EL (cell line): ENCODE data around the gene SEMA4C.

Experiments
- DNase-seq: peaks from one replicate; pipeline ENCODE4 v3.0.0-alpha.2; 2016

Gene SEMA4C

DNA sequence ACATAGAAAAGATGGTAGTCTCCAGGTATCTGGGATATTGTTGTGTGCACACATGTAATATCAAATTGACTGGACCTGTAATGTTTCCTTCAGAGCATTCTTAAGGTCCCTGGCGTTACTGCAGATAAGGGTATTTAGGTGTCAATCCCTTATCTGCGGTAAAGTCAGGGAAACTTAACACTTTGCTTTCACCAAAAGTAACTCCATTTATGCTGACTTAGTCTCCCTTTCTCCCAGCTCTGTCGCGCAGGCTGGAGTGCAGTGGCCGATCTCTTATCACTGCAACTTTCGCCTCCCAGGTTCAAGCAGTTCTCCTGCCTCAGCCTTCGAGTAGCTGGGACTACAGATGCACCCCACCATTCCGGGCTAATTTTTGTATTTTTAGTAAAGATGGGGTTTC lies 52.0 kb downstream of the SEMA4C start:
- no peak for DNase-seq

- peak; percentile 35 for DNase-seq
Measured at GRCh38 chr2:96816836-96817702, 52.8 kb downstream of the SEMA4C start.

GRCh38 chr2:96816127-96816835 lies 53.6 kb downstream of the SEMA4C start, which contains the start of gene CNNM3:
Gene CNNM3, plus strand, starts transcription at chr2:96816268. Its CDS starts 10 bp downstream, at chr2:96816278.
- peak; percentile 93 for DNase-seq

GRCh38 chr2:96815326-96816126 lies 54.4 kb downstream of the SEMA4C start:
- DNase-seq, result peak; percentile 33

- no peak for DNase-seq
Measured at GRCh38 chr2:96813656-96814055, 56.2 kb downstream of the SEMA4C start.

GRCh38 chr2:96811917-96812316 lies 58.0 kb downstream of the SEMA4C start:
- no peak for DNase-seq

DNA sequence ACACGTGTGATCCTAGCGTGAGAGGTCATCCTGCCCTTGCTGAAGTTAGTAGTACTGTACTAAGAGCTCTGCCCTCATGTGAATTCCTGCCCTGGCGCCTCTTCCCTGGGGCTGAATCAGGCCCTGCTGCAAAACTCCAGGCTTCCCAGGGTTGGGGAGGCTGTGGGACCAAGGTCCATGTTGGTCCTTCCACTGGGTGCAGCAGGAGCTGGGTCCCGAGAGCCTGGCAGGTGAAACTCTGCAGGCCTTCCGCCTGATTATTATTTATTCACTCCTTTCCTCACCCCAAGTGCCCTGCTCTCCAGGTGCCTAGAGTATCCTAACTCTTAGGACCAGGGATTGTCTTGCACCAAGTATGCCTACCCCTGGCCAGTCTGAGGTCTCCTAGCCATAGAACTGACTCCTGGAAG lies 59.1 kb downstream of the SEMA4C start:
- DNase-seq, result no peak

DNA sequence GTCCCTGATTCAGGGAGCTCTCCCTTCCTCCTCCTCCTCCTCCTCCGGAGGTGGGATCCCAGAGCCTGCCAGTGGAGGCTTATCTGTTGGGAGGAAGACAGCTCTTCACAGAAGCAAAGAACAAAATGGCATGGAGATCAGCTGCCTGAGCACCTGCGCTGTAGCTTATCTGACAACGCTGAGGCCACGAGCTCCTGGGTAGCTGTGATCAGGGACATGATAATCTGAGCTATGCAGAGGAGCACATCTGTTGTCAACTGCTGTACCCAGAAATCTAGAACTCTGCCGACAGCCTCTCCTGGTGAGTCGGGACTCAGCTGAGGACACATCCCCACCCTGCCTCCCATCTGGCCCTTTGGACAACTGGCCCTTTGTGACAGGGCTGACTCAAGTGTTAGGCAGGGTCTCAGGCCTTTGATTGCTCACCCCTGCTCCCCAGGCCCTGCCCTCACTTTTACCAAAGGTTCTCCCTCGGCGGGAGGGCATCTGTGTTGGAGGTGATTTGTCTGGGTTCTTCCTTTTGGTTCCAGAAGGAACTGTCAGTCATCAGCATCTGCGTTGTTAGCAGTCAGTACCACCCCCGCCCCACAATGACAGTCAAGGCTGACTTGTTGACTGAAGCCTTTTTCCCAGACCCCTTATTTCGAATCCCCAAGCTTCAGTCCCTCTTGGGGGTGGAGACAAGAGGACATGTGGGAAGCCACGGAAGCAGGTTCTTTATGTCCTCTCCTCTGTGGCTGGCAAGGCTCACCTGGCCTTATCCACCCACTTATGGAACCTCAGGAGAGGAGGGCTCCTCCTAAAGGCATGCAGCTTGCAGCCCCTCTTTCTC lies 59.7 kb downstream of the SEMA4C start:
- DNase-seq, result no peak
